NCI-H1105 (cell line): ENCODE measurements around the gene BAHCC1.

Source experiments
- DNase-seq: peaks from one replicate; lab custom pipeline; 2025; lab: John Stamatoyannopoulos, UW

The BAHCC1 gene

DNA sequence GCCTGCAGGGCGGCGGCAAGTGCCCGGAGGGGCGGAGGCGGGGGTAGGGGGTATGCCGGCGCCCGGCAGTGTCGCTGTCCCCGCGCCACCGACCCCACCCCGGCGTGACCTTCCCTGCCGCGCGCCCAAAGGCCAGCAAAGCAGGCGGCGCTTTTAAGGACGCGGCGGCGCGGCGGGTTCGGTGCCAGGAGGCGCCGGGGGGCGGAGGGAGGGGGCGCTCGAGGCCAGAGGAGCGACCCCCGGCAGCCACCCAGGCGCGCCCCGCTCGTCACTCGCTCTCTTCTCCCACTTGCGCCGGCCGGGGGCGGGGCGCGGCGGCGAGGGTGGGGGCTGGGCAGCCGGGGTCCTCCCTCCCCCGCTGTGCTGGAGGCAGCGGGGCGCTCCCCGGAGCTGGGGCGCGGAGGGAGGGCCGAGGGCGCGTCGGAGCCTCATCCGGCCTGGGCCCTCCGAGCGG, 8.6 kb upstream of the BAHCC1 start:
- DNase-seq, result peak; percentile 45

DNA sequence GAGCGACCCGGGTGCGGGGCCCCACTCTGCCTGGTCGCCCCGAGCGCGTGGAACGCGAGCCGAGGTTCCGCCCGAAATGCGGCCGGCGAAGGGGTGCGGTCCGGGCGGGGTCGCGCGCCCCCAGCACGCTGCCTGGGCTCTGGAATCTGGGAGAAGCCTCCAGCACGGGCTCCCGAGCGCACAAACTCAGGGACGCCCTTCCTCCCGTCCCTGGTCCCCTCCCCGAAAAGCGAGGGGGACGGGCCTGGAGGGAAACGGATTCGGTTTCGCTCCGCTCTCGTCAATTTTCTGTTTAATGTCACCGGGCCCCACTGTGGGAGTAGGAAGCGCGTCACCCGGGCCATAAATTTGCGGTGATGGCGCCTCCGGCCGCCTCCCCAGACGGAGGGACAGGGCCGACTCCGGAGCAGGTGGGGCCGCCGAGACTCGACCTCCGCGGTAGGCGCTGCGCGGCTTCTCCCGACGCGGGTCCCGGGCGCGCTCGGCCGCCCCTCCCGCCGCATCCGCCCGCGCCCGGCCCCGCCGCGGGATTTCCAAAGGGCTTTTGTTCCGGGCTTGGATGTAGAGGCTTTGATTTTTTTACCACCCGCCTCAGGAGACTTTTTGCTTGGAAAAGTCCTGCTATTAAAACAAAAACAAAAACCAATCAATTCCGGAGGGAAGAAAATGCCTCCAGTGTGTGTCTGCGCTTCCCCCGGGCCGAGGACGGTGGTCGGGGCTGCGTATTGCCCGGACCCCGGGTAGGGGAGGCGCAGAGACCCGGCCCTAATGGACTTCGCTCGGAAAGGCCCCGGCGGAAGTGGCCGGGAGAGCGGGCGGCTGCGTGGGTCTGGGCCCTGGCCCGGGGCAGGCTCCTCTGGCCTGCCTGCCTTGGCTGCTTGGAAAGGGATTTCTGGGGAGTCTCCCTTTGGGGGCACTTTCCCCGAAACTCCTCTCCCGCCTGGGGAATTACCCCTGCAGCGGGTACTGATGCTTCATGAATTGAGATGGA, 7.9 kb upstream of the BAHCC1 start:
- no peak for DNase-seq

DNA sequence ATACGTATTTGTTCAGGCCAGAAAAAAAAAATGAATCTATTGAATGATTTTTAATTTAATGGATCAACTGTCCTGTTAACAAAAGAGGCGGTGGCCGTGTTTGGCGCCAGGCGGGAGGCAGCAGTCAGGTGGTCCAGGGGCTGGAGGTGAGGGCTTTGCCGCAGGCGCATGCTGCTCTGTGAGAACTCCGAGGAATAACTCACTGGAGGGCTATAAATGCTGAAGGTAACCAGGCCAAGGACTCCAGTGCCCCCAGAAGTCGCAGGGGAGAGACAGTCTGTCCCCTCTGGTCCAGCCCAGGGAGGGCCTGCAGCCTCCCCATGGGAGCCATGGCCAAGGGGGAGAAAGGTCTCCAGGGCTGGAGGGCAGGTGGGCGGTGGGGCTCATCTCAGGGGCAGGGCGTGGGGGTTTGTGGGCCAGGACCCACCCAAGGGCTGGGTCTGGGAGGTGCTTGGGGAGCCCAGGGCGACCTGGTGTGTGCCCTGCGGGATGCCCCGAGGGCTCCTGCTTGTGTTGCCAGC, 7.1 kb upstream of the BAHCC1 start:
- no peak for DNase-seq

DNA sequence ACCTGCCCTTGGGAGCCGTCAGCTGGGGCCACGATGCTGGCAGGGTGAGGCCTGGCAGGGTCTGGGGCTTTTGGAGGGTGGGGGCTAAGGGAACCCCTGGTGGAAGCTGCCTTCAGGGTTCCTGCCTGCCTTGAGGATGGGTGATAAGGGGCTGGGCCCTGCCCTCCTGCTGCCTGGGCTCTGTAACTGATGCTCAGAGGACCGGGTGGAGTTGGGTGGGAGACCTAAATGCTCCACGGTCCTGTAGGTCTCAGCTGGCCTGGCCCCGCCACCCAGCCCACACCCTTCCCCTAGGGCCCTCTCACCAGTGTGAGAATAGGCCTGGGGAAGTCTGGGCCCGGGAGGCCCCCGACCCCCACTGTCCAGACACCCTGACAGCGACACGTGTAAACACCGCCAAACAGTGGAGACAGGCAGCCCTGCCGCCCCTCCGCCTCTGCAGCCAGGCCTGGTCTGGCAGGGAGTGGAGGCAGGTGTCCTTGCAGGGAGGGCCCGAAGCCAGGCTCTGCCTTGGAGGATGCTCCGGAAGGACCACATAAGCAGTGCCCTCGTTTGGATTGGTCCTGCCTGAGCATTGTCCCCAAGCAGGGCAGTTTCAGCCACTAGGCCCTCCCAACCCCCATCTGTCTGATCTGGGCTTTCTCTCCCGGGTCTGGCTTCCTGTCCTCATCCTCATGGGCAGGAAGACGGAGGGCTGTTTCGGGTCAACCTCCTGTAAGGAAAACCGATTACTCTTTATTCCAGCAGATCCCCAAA, 6.5 kb upstream of the BAHCC1 start:
- no peak for DNase-seq

DNA sequence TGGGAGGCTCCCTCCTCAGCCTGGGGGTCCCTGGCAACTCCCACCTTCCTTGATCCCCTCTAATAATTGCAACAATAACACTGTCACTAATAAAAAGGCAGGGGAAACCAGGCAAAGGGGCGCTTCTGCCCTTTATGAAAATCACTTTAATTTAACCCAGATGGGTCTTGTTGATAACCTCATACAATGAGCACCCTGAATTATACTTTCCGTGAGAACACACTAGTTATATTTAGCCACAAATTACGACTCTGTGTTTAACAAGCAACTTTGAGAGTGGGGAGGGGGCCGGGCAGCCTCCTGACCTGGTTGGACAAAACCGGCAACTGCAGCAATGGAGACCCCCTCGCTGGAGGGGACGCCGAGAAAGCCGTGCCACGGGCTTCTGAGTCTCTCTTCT, 5.7 kb upstream of the BAHCC1 start:
- DNase-seq, result no peak

DNA sequence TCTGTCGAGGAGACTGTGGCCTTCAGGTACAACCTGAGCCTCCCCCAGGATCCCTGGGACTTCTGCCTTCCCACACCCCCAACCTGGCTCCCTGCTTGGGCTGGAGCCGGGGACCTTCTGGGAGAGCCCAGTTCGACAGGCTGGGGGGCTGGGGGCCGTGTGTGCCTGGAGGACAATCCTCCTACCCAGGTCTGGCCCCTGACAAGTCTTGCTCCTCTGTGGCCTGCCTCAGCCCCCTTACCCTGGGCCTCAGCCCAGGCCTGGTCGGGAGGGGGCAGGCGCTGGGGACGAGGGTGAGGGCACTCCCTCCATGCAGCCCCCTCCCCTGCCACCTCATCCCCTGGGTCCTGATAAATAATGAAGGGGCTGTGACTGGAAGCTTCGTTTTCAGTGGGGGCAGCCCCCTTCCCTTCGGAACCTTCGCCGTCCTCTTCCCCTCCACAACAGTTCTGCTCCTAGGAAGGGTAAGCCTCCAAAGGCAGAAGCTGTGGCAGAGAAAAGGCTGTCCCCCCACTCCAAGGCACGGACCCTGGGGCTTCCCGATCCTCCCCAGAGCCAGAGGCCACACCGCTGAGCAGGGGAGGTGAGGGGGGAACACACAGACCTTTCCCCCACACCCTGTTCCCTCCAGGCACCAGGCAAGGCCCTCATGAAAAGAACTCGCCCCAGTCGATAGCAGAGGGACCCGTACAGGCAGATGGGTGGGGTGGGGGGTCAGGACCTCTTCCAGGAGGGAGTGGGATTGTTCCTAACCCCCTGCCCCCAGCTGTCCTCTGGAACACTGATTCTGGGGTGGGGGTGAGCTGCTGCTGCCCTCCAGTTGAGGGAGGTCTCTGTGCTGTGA, 5.0 kb upstream of the BAHCC1 start:
- no peak for DNase-seq

DNA sequence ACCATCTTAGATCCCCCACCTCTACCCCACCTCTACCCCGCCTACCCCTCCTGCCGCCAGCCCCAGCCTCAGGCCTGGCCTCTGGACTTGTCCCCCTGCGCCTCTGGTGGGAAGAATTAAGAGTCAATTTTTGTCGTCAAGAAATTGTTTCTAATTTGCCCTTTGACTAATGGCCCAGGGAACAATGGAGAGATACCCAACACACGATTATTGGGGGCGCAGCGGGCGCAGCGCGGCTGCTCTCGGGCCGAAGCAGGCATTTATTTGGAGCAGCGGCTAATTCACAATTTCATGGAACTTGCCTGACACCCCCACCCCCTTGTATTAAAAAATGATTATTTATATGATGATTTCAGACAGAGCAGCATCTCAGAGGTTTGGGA, 4.4 kb upstream of the BAHCC1 start:
- no peak for DNase-seq

DNA sequence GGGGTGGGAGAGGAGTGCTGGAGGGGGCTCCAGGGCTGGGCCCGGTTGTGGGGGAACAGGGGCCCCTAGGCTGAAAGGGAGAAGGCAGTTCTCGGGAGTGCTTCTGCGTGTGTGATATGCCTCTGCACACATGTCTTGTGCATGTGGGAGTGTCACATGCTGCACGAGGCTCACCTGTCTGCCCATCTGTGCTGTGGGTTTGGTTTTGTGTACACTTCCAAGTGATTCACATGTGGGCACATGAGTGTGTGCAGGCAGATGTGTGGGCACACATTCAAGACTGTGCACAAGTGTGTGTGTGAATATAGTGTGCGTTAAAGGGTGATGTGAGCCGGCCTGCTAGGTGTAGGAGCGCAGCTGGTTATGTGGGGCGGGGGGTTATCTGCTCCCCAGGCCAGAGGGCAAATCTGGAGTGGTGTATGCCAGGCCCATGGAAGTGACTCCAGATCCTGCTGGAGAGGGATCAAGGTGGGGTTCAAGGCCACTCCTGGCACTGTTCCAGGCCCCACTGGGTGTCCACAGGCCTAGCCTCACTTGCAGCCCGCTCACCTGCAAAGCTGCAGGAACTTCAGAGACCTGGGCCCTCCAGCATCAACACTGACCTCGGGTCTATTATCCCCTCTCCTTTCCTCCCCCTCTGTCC, 3.8 kb upstream of the BAHCC1 start:
- DNase-seq, result no peak

DNA sequence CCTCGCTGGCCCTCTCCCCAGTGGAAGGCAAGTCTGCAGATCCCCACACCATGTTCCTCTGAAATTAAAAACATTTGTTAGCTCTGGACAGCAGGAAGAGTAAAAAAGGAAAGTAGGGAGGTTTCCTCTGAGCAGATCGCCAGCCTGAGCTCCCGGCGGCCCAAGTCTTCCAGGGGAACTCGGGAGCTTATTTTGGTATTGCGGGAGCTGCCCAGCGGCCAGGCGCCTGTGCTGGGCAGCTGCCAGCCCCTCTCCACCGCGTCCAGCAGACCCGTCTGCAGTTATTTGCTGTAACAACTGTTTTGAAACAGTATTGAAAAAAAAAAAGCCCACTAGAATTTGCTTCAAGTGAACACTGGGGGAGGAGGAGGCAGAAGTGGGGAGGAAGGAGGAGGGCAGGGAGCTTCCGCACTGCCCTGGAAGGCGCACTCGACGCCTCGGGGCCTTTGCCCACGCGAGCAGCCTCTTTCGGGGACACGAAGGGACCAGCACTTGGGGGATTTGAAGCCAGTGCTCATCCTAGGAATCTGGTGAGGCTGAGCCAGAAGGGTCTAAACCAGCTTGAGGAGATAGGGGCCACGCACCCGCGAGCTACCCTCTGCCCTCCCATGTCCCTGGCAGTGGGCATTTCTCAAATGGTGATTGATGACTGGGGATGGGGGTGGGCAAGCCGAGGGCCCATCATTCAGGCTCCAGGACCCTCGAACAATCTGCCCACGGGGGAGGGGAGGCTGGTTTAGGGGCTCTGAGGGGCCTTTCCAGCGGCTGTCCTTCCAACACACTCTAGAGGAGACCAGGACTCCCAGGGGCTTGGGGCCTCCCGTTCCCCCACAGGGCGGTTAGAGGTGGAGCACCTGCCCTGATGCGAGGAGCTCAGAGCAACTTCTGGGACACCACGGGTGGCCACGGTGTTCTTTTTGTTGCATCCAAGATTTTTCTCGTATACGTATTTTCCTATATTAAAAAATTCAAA, 3.0 kb upstream of the BAHCC1 start:
- DNase-seq, result no peak

DNA sequence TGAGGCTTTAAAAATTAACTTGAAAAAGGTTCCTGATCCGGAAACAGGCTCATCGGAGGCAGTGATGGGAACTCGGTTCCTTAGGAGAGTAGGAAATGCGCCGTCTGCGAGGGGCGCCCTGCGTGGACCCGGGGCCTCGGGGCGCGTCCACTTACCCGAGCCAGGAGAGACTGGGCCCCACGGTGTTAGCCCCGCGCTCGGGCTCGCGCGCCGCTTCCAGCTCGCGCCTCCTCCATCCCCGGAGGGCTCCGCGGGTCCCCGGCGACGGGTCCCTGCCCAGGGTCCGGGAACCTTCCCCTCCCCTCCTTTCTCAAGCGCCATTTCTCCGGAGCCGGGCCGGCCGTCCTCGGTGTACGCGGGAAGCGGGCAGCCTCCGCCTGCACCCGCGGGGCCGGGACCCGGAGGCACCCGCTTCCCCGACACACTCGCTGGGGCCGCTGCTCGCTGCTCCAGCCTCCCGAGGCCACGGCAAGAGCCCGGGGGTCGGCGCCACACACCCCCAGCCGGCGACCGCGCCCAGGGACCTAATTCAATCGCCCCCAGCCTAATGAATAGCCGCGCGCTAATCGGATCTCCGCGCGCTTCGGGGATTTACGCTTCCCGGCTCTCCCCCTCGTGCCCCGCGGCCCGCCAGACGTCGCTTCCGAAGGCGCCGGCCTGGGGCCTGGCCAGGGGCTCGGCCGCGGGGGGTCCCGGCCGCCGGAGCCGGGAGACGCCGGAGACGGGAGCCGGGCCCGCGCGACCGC, 2.2 kb upstream of the BAHCC1 start:
- no peak for DNase-seq

DNA sequence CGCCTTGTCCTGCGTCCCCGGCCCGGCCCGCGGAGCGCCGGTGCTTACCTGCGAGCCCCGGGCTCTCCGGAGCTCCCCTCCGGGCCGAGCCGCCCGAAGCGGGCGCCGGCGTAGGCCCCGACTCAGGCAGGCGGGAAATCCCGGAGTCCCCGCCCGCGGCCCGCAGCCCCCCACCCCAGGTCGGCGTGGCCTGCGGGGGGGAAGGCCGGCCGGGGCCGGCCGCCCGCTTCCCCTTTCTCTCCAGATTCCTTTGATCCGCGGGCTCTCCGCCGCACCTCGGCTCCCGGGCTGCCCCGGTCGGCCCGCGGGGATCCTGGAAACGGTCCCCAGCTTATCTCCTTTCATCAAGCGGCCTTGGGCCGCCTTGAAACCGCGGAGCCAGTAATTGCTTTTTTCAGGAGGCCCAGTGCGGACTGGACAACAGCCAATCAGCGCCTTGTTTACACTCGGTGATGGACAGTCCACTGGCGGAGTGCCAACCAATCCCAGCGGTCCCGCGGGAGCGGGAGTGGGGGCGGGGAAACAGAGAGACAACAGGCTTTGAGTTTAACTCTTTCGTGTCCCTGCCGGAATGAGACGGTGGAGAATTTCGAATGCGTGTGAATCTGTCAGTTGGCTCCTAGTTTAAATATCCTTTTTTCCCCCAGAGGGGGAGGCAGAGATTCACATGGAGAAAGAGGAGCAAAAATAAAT, 1.4 kb upstream of the BAHCC1 start:
- peak; percentile 99 for DNase-seq

DNA sequence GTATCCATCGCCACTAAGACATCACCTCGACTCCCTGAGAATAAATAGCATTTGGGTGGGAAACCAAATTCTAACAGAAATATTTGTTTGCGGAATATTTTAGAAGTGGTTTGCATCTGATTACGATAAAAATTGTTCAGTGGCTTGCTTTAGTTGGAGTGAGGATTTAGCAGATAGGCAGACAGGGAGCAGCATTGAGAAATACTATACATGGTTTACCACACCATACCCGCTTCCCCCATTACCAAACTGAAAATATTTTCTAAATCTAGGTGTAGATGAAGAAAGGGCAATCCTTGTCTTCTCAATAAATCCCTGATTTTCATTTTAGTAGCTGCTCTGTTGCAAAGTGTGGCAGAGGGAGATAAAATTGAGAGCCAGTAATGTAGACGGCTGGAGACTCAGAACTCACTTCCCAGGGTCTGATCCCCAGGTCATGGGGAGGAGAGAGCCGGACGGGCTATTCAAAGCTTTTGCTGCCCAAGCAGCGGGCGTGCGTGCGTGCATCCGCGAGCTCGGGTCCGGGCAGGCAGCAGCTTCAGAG, 808 bp upstream of the BAHCC1 start:
- DNase-seq, result no peak

DNA sequence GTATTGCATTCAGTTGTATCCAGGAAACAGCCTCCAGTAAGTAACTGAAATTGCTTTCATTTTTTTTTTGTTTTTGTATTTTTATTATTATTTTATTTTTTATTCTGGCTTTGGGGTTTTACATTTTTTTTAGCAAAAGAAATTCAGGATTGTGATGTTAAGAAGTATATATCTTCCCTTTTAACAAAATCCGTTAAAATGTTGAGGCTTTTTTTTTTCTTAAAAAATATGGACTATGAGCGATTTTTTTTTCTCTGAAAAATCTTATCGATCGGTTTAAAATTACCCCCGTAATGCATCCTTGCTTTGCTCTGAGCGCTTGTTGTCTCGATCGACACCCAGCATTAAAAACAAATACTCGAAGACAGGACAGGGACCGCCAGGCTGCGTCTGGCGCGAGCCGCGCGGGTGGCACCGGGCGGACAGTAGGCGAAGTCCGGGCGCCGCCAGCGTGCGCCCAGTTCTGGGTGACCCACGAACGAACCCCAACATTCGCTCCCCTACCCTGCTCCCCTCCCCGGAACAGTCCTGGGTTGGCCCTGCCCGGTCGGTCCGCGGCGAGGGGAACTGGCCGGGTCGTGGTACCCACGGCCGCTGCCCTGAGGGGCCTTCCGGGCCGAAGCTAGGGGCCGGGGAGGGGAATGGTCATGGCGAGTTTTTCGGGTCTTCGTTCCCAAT, 482 bp downstream of the BAHCC1 start:
- DNase-seq, result peak; percentile 40

DNA sequence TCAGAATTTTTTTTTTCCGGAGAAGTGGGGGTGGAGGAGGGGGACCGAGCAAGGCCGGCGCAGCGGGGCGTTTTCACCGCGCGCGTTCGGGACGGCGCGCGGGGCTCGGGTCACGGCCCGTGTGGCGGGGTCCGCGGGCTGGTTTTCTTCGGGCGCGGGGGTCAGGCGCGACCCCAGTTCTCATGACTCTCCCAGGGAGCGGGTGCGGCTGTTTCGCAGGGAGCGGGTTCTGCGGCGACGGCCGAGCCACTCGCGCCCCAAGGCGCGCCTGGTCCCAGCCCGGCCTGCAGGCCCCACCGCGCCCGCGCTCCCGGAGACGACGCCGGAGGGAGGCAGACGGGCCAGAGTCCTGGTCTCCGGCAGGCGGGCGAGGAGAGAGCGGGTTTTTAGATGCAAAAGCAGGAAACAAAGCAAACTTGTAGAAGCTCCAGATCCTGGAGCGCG, 1.0 kb downstream of the BAHCC1 start:
- no peak for DNase-seq

DNA sequence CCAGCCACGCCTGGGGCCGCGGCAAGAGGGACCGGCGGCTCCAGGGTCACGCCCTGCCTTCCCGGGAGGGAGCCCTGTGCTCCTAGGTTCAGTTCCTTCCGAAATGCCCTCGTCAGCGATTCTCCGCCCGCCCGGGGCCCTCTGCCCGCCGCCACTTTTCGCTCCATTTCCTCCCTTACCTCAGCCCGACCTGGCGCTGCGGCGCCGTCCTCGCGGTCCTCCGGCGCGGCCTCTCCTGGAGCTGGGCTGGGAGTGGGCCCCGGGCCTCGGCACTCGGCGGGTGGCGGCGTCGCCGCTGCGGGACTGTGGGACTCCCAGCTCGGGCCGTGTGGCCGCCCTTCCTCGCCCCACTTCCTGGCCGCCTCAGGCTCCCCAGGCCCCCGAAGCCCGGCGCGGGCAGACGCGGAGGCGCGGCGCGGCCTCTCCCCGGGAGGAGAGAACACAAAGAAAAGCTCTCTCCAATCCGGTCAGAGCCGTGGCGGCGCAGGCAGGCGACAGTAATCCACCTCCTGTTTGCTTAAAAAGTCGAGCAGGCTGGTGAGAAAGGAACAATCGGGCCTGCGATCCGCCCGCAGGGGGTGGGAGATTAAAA, 1.6 kb downstream of the BAHCC1 start:
- no peak for DNase-seq

DNA sequence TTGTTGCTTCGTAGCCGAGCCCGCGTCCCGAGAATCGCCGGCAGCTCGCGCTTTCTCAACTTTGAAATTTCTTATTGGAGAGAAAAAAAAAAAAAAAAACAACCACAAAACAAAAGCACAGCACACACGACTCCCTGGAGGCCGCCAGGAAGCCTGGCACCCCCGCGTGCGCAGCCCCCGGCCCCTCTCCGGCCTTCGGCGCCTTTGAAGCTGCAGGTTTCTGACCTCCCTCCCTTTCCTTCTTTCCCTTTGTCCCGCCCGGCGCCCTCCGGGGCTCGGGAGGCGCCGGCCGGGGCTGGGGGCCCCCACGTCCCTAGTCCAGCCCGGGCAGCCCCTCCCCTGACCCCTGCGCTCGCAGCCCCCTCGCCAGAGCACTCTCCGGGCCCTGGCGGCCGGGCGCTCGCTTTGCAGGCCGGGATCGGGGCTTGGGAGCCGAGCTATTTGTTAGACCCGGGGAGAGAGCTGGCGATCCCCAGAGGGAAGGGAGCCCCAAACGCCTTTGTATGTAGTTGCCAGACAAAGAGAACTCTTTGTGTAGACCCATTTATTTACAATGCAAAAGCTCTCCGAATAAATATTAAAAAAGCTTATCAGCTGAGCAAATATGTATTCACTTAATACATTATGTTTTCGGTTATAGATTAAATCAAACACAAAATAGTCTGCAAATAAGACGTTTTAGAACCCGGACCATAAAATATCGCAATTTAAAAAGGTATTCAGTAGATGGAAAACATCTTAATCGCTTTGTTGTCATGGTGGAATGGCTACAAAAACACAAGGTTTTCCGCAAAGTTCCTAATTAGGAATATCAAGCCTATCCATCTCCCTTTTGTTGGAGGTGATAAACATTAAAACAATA, 2.3 kb downstream of the BAHCC1 start:
- peak; percentile 45 for DNase-seq
